Measurements from ENCODE around the gene VDAC2.
A peak's percentile ranks its signal among the peaks of the same experiment; 100 is the strongest.

The VDAC2 gene

DNA sequence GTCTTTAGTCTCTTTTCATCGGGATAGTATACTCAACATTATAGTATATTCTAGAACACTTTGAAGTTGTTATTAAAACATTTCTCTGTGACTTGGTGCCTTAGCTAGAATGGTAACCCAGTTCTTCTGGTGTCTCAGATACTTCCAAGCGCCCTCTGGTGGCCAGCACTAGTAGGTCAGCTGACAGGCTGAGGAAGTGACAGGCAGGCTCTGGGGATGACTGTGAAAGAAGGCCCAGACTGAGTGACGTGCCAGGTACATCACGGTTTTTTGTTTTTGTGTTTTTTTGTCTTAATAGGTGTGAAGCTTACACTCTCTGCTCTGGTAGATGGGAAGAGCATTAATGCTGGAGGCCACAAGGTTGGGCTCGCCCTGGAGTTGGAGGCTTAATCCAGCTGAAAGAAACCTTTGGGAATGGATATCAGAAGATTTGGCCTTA is 20.0 kb downstream of the VDAC2 start:
- DNase-seq (ENCODE audit: low spot score): peak; percentile 66

GRCh38 chr10:75231672-75232581 is 21.3 kb downstream of the VDAC2 start:
- DNase-seq (ENCODE audit: low spot score): no peak

DNA sequence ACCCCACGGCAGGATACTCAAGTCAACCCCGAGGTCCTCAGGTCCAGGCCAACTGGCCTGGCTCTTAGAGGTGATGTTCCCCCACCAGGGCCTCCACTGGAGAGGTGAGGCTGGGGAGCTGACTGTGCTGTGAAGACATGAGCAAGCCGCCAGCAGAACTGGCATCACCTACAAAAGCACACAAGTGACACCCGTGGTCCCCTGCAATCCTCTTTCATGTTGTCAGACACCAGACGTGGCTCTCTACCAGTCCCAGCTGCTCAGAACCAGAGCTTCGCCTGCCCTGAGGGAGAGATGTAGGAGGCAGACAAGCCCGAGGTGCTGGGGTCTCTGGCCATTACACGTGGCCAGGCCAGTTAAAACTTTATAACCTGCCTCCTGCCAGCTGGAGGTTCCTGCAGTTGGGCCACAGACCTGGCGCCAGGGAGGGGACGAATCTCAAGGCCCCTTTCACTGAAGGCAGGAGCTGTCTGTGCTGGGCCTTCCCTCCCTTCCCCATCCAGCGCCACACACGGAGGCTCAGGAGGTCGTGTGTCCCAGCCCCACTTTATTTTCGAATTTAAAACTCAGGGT is 22.9 kb downstream of the VDAC2 start:
- DNase-seq (ENCODE audit: low spot score): no peak

DNA sequence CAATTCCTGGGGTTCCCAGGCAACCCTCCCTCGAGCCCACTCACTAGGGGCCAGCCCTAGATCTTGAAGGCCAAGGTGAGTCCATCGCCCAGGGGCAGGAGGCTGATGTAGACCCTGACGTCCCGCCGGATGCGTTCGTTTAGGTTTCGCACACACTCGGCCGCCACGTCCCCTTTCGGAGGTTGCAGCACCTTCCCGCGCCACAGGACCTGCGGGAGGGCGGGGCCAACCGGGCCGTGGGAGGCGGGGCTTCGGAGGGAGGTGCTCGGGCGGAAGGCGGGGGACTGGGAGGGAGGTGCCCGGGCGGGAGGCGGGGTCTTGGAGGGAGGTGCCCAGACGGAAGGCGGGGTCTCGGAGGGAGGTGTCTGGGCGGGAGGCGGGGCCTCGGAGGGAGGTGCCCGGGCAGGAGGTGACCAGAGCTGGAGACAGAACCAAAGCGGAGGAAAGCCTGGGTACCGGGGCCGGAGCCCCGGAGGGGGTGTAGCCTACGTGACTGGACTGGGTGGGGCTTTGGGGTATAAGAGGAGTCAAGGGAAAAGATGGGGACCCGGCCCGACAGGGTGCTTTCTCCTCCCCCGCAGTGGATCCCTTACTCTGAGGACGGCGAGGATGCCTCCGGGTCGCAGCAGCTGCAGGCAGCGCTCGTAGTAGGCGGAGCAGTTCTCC is 23.6 kb downstream of the VDAC2 start:
- peak; percentile 88 for DNase-seq (ENCODE audit: low spot score)

DNA sequence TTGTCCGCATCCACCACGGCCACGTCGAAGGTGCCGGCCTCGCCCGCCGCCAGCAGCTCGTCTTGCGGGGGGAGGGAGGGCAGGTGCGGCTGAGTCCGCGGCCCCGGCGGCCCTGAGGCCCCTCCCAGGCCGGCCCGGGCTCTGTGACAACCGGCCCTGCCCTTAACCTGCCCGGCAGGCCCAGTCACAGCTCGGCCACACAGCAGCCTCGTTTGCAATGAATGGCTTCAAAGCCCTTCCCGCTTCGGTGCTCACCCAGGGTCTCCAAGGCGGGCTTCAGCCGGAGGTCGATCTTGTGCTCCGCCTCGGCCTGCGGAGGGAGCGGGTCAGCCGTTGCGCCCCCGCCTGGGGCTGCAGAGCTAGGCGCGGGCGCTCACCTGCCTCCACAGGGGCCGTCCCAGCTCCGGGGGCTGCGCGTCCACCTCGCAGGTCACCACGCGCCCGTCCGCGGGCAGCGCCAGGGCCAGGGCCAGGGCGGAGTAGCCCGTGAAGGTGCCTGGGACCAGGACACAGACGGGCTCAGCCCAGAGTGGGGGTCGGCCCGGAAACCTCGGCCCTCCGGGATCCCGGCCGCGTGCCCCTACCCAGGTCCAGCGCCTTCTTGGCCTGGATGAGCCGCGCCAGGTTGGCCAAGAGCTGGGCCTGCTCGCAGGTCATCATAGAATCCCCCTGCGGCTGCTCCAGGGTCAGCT is 24.2 kb downstream of the VDAC2 start:
- no peak for DNase-seq (ENCODE audit: low spot score)

GRCh38 chr10:75235375-75236177 is 25.0 kb downstream of the VDAC2 start, which contains the start of gene COMTD1:
Gene COMTD1 (minus strand): TSS chr10:75235957. CDS start chr10:75235928, 29 bp downstream.
- peak; percentile 91 for DNase-seq (ENCODE audit: low spot score)

DNA sequence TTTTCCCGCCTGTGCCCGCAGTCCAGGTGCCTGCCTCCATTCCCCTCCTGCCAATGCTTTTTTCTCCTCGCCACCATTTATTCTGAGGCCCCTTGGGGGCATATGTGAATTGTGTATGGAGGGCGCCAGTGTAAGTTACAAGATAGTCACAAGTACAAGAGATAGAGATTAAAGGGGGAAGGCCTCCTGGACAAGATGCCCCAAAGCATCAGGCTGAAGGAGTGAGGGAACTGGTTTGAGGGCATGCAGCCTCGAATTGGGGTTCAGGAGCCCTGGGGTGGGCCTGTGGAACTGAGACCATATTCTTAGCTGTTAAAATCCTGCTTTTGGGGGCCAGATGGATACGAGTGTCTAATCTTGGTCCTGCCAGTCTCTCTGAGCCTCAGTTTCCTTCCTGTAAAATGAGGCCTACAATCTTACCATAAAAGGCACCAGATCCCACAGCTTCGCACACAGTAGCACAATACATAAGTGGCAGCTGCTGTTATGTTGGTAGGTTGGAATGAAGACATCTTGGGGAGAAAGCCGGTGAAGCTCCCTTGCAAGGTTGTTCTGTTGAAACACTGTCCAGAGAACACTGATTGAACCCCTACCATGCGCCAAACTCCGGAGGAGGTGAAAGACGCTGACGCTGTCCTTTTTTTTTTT is 25.7 kb downstream of the VDAC2 start:
- DNase-seq (ENCODE audit: low spot score): no peak

GRCh38 chr10:75238182-75239095 is 27.8 kb downstream of the VDAC2 start:
- DNase-seq (ENCODE audit: low spot score): no peak

DNA sequence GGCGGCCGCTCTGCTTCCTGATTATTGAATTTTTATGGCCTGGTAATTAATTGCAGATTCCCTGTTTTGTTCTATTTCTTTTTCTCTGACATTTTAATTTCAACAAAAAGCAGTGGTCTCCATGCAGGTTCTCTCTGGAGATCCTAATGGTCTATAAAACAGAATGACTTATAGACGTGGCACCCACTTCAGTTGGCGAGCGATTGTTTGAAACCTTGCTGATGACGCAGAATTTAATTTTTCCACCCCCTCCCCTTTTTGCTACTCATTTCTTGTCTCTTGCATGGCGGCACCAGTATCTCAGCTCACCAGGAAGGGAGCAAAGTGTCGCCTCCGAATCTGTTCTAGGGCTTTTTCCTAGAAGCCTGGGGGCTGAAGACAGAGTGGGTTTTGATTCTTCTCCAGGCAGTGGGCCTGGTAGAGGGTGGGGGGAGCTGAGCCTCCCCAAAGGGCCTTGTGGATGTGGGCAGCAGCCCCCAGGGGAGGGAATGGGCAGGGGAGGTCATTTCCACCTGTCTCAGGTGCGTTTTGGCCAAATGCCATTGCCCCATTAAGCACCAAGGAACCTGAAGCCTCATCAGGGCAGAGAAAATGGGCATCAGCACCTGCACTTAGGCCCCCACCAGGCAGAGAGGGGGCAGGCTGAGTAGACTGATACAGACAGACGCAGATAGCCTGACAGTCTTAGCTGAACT is 28.6 kb downstream of the VDAC2 start:
- DNase-seq (ENCODE audit: low spot score): no peak

- no peak for DNase-seq (ENCODE audit: low spot score)
These were observed 29.9 kb downstream of the VDAC2 start for GRCh38 chr10:75240329-75241076.

DNA sequence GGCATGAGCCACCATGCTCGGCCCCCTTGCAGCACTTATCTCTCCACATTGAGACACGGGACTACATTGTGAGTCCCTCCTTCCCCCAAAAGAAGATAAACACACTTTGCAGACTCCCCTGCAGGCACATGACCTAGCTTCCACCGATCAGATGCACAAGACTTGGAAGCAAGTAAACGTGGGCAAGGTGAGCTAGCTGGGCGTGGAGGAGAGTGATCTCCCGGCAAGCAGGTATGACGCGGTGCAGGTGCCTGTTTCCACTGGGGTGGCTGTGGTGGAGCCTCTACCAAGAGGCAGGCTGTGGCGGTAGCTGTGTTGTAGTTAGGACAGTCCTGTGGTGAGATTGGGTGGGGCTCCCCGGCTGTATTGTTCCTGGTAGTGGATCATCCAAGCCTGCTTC is 32.8 kb downstream of the VDAC2 start:
- DNase-seq (ENCODE audit: low spot score): no peak

GRCh38 chr10:75244487-75245353 is 34.1 kb downstream of the VDAC2 start:
- no peak for DNase-seq (ENCODE audit: low spot score)

- DNase-seq (ENCODE audit: low spot score): no peak
These were observed 35.0 kb downstream of the VDAC2 start for GRCh38 chr10:75245354-75246250.

DNA sequence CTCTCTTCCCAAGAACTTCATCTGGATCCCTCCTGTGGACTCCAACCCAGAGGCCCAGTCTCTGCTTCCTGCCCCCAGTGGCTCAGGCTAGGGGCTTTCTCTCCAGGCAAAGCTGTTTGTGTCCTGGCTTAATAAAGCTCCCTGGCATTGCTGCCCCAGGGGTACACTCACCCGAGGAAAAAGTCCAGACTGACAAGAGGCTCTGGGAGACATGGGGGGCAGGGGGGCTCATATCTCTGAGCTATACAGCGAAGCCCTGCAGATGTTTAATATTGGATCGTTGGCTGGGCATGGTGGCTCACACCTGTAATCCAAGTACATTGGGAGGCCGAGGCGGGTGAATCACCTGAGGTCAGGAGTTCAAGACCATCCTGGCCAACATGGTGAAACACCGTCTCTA is 35.9 kb downstream of the VDAC2 start:
- DNase-seq (ENCODE audit: low spot score): no peak

DNA sequence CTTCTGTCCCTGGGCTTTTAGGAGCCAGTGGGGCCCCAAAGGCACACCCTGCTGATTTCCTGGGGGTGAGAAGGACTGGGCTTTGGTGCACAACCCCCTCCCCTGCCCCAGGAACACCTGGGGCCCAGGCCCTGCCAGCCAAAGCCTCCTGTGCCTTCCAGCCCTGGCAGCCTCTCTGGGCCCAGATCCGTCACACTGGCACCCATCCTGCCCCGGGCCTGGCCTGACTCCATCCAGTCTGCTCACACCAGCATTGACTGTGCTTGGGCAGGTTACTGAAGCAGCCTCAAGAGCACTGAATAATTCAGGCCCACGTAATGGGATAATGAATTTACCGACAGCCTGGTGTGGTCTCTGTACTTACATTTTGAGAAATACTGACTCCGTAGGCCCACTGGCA is 37.2 kb downstream of the VDAC2 start:
- DNase-seq (ENCODE audit: low spot score): no peak

GRCh38 chr10:75250934-75251333 is 40.3 kb downstream of the VDAC2 start:
- no peak for DNase-seq (ENCODE audit: low spot score)
